Measurements from ENCODE around the gene TOMT. TPM values are rescaled to one million over a fixed set of nuclear protein-coding genes. Genes with fewer than 3 reads are reported as not detected.

The TOMT gene
- total RNA-seq, 4 donors from 2014 or later = not detected

- H3K36me3 ChIP-seq = peaks cover 6% of the 10 kb centered on the region
- no peaks in the 10 kb centered on the region for H3K9me3 ChIP-seq
- no peak for DNase-seq (ENCODE audit: low spot score in 2 of 2)
- H3K27me3 ChIP-seq = no peaks in the 10 kb centered on the region
- no peak overlapping the region for H3K4me3 ChIP-seq
- TF ChIP-seq CTCF (IDR thresholded peaks at IDR 0.05) = no peak
- H3K4me1 ChIP-seq = peaks cover 61% of the 10 kb centered on the region
- H3K27ac ChIP-seq = peak overlapping the region; percentile 34
These were observed 38.0 kb upstream of the TOMT start for GRCh38 chr11:72067676-72068075.

- H3K4me1 ChIP-seq = peaks cover 61% of the 10 kb centered on the region
- no peaks in the 10 kb centered on the region for H3K27me3 ChIP-seq
- peaks cover 3% of the 10 kb centered on the region for H3K36me3 ChIP-seq
- peak overlapping the region; percentile 82 for H3K27ac ChIP-seq
- no peaks in the 10 kb centered on the region for H3K9me3 ChIP-seq
- DNase-seq (ENCODE audit: low spot score in 2 of 2) = no peak
- H3K4me3 ChIP-seq = no peak overlapping the region
- TF ChIP-seq CTCF (IDR thresholded peaks at IDR 0.05) (no peak), POLR2AphosphoS5 (IDR thresholded peaks at IDR 0.05) (no peak), EP300 (IDR thresholded peaks at IDR 0.05) (no peak), POLR2A (IDR thresholded peaks at IDR 0.05) (no peak)
These were observed 36.5 kb upstream of the TOMT start for GRCh38 chr11:72069200-72069599.

- Histone ChIP-seq H3K27ac (peak overlapping the region; percentile 82), H3K4me1 (peaks cover 61% of the 10 kb centered on the region)
- WGBS = 7% methylated on average over 2 of the region's 2 CpGs
These were observed 35.9 kb upstream of the TOMT start for GRCh38 chr11:72069787-72070251.

GRCh38 chr11:72070491-72070890 is 35.2 kb upstream of the TOMT start:
- TF ChIP-seq CTCF (IDR thresholded peaks at IDR 0.05) (no peak), EP300 (IDR thresholded peaks at IDR 0.05) (no peak), POLR2AphosphoS5 (IDR thresholded peaks at IDR 0.05) (no peak), POLR2A (IDR thresholded peaks at IDR 0.05) (no peak)
- no peak for DNase-seq (ENCODE audit: low spot score in 2 of 2)
- peaks cover 3% of the 10 kb centered on the region for H3K36me3 ChIP-seq
- H3K27ac ChIP-seq = peak overlapping the region; percentile 82
- peaks cover 61% of the 10 kb centered on the region for H3K4me1 ChIP-seq
- 94% methylated on average over 7 of the region's 7 CpGs for WGBS
- H3K27me3 ChIP-seq = no peaks in the 10 kb centered on the region
- no peak overlapping the region for H3K4me3 ChIP-seq
- no peaks in the 10 kb centered on the region for H3K9me3 ChIP-seq

More at GRCh38 chr11:72069787-72070251, 35.9 kb upstream of the TOMT start:
- no peak overlapping the region for H3K4me3 ChIP-seq
- no peak for TF ChIP-seq POLR2AphosphoS5 (IDR thresholded peaks at IDR 0.05)
- no peak for TF ChIP-seq CTCF (IDR thresholded peaks at IDR 0.05)
- TF ChIP-seq EP300 (IDR thresholded peaks at IDR 0.05) = no peak
- TF ChIP-seq POLR2A (IDR thresholded peaks at IDR 0.05) = peak in 1 of 2 donors; percentile 17
- H3K36me3 ChIP-seq = peaks cover 3% of the 10 kb centered on the region
- no peaks in the 10 kb centered on the region for H3K27me3 ChIP-seq
- DNase-seq (ENCODE audit: low spot score in 2 of 2) = peak; percentile 89 to 91
- no peaks in the 10 kb centered on the region for H3K9me3 ChIP-seq

GRCh38 chr11:72072348-72072747 is 33.4 kb upstream of the TOMT start:
- H3K4me3 ChIP-seq = no peak overlapping the region
- H3K27ac ChIP-seq = peak overlapping the region; percentile 12
- TF ChIP-seq CTCF (IDR thresholded peaks at IDR 0.05) (no peak), POLR2AphosphoS5 (IDR thresholded peaks at IDR 0.05) (no peak), POLR2A (IDR thresholded peaks at IDR 0.05) (no peak), EP300 (IDR thresholded peaks at IDR 0.05) (no peak)
- H3K36me3 ChIP-seq = no peaks in the 10 kb centered on the region
- peaks cover 49% of the 10 kb centered on the region for H3K4me1 ChIP-seq
- WGBS = 61% methylated on average over 3 of the region's 3 CpGs
- H3K9me3 ChIP-seq = no peaks in the 10 kb centered on the region
- no peaks in the 10 kb centered on the region for H3K27me3 ChIP-seq
- no peak for DNase-seq (ENCODE audit: low spot score in 2 of 2)

All from suprapubic skin (tissue), 4 donors.